HG03066 (cell line): Measurements from ENCODE around the gene UAP1.

Experiments used
- ATAC-seq: cut with Tn5 transposase; IDR thresholded peaks from one replicate; pipeline ENCODE4 v1.9.1; 2021; ENCODE audit warnings: low read depth; ENCODE audit not compliant: unreplicated experiment

The UAP1 gene

DNA sequence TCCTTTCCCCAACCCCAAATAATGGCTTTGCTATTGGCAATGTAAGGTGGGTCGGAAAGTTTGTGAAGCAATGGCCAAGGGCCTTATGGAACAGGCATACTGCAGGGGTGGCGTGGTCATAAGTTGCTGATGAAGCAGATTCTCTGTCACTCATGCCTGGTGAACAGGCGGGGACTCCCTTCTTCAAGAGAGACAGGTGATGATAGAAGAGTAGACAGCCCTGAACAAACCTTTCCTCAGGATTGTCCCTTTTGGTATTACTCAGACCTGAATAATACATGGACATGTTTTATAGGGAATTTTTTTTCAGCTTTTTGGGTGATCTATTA, 83.4 kb downstream of the UAP1 start:
- no peak for ATAC-seq

DNA sequence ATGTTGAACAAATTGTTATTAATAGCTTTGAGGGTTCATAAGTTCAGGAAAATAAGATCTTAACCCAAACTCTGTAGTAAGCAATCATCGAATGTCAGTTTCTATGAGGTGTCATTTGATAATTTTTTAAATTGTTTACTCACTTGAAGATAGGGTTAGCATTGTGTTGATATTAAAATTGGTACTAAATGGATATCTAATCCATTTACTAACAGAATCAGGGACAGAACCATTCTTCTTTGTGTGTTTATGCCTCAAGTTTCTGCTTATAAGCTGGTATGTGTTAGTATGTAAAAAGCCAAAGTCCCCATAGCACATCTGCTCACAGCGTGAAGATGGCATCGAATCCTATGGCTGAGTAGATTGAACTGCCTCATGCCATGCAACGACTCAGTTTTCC, 84.1 kb downstream of the UAP1 start:
- no peak for ATAC-seq

DNA sequence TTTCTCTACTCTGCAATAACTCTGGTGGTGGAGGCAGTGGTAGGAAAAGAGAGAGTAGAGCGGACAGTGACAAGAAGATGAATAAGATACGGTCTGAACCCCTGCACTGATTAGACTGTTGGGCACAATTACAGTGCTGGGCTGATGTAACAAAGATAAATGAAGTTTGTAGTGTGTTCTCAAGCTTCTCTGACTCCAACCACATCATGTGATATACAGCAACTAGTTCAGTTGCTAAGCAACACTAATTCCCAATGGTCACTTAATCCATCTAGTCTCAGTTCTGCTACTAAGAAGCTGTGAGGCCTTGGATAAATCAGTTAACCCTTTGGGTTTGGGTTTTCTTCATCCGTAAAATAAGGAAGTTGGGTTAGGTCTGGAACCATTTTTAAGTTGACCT, 88.1 kb downstream of the UAP1 start:
- ATAC-seq = no peak
